Skeletal muscle satellite cell (primary cell): Measurements from ENCODE around the gene GMPPA.
A peak's percentile ranks its signal among the peaks of the same experiment; 100 is the strongest.

ENCODE experiments used
- H3K27me3 ChIP-seq: 2 replicates; pipeline ENCODE4 v1.7.0; 2013; ENCODE audit warnings: low read length; ENCODE audit not compliant: control insufficient read depth, insufficient read depth
- H3K36me3 ChIP-seq: 2 replicates; pipeline ENCODE4 v1.7.0; 2013; ENCODE audit warnings: mild to moderate bottlenecking, control low read depth, low read length; ENCODE audit not compliant: insufficient read depth
- H3K4me1 ChIP-seq: 2 replicates; pipeline ENCODE4 v1.7.0; 2013; ENCODE audit warnings: low read length; ENCODE audit not compliant: control insufficient read depth, insufficient read depth
- H3K4me2 ChIP-seq: 2 replicates; pipeline ENCODE4 v1.7.0; 2013; ENCODE audit warnings: mild to moderate bottlenecking, low read length
- H3K4me3 ChIP-seq: 2 replicates; pipeline ENCODE4 v1.7.0; 2013; ENCODE audit warnings: low read length
- H3K9ac ChIP-seq: 2 replicates; pipeline ENCODE4 v1.7.0; 2013; ENCODE audit warnings: mild to moderate bottlenecking, low read depth, low read length, moderate library complexity
- H3K9me3 ChIP-seq: replicated peaks from 2 replicates; pipeline ENCODE4 v1.7.0; 2013; ENCODE audit warnings: mild to moderate bottlenecking, control low read depth, low read length

GMPPA gene

DNA sequence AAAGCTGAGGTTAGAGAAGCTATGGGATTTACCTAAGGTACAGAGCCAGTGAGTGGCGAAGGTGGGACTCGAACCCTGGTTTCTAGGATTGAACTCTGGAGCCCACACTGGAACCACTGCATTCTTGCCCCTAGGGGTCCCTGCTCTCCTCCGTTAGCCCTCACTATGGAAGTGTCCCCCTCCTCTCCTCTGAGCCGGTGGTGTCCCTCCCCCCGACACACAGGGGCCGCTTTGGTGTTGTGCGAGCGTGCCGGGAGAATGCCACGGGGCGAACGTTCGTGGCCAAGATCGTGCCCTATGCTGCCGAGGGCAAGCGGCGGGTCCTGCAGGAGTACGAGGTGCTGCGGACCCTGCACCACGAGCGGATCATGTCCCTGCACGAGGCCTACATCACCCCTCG is 8.5 kb upstream of the GMPPA start:
- H3K9me3 ChIP-seq, result no peaks in the 10 kb centered on the region
- no peaks in the 10 kb centered on the region for H3K36me3 ChIP-seq
- H3K27me3 ChIP-seq, result peaks cover 10% of the 10 kb centered on the region
- no peak overlapping the region for H3K4me3 ChIP-seq
- no peak overlapping the region for H3K4me2 ChIP-seq
- no peaks in the 10 kb centered on the region for H3K4me1 ChIP-seq
- no peak overlapping the region for H3K9ac ChIP-seq

DNA sequence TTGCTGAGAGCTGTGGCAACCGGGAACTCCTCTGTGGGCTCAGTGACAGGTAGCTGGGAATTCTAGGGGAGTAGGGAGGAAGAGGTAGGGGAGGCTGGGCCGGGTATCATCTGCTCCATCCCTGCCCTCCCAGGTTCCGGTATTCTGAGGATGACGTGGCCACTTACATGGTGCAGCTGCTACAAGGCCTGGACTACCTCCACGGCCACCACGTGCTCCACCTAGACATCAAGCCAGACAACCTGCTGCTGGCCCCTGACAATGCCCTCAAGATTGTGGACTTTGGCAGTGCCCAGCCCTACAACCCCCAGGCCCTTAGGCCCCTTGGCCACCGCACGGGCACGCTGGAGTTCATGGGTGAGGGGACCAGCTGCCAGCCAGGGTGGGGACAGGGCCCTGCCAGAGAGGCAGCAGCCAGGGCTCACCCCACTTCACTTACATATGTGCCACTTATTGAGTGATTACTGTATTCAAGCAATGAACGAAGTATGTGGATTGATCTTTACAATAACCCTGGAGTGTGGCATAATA is 8.0 kb upstream of the GMPPA start:
- Histone ChIP-seq H3K9ac (no peak overlapping the region), H3K9me3 (no peaks in the 10 kb centered on the region), H3K4me2 (no peak overlapping the region), H3K36me3 (no peaks in the 10 kb centered on the region), H3K4me3 (no peak overlapping the region), H3K27me3 (peaks cover 5% of the 10 kb centered on the region), H3K4me1 (peaks cover 2% of the 10 kb centered on the region)

DNA sequence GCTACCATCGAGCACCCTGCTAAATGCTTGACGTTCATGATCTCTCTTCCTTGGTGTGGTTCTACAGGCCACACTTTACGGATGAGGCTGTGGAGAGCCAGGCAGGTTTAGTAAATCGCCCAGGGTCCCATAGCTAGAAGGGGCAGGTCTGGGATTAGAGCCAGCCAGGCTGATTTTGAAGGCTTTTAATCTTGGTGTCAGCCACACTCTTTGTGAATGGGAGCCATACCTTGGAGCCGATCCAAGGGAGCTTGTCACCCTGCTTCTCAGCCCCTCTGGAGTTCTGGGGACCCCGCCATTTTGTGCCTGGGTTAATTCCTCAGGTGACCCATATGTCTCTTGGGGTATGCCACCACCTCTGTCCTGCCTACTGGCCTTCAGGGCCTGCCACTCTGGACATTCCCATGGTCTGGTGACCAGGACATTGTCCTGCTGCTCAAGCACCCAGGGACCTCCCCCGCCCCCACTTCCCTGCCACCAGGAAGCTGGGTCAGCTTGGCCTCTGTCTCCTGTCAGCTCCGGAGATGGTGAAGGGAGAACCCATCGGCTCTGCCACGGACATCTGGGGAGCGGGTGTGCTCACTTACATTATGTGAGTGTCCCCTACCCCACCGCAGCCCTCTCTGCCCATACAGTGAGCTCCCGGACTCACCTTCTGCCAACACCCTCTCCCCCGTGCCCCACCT is 7.3 kb upstream of the GMPPA start:
- Histone ChIP-seq H3K9me3 (no peaks in the 10 kb centered on the region), H3K36me3 (no peaks in the 10 kb centered on the region), H3K9ac (no peak overlapping the region), H3K27me3 (peaks cover 6% of the 10 kb centered on the region), H3K4me3 (no peak overlapping the region), H3K4me2 (no peak overlapping the region), H3K4me1 (peaks cover 4% of the 10 kb centered on the region)

DNA sequence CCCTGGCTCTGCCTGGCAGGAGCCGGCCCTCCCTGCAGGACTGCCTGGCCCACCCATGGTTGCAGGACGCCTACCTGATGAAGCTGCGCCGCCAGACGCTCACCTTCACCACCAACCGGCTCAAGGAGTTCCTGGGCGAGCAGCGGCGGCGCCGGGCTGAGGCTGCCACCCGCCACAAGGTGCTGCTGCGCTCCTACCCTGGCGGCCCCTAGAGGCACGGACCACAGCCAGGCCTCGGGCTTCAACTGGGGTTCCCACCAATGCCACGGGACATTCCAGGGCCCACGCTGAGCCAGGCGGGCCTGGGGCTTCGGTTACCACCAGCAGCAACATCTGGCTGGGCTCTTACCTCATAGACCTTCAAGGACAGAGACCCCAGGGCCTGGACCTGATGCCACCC is 6.1 kb upstream of the GMPPA start:
- no peaks in the 10 kb centered on the region for H3K36me3 ChIP-seq
- H3K4me2 ChIP-seq, result no peak overlapping the region
- no peak overlapping the region for H3K4me3 ChIP-seq
- H3K9me3 ChIP-seq, result no peaks in the 10 kb centered on the region
- H3K9ac ChIP-seq, result no peak overlapping the region
- H3K4me1 ChIP-seq, result peaks cover 7% of the 10 kb centered on the region
- H3K27me3 ChIP-seq, result peaks cover 15% of the 10 kb centered on the region

DNA sequence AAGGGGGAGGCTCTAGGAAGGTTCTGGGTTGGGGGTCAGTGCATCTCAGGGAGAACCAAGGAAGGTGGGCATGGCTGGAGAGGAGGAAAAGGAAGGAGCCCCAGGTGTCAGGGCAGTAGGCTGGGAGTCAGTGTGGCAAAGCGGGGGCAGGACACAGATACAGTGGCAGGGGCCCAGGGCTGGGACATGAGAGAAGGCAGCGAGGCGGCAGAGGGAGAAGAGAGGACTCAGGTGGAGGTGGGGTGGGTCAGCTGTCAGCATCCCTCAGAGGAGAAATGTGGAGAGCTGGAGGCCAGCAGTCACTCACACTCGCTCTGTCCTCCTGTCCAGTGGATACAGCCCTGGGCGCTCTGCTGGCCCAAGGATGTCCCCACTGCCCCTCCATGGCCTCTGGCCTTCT is 5.6 kb upstream of the GMPPA start:
- H3K9me3 ChIP-seq, result no peaks in the 10 kb centered on the region
- H3K4me3 ChIP-seq, result no peak overlapping the region
- no peak overlapping the region for H3K9ac ChIP-seq
- H3K4me1 ChIP-seq, result peaks cover 12% of the 10 kb centered on the region
- no peaks in the 10 kb centered on the region for H3K36me3 ChIP-seq
- H3K27me3 ChIP-seq, result peaks cover 15% of the 10 kb centered on the region
- no peak overlapping the region for H3K4me2 ChIP-seq

DNA sequence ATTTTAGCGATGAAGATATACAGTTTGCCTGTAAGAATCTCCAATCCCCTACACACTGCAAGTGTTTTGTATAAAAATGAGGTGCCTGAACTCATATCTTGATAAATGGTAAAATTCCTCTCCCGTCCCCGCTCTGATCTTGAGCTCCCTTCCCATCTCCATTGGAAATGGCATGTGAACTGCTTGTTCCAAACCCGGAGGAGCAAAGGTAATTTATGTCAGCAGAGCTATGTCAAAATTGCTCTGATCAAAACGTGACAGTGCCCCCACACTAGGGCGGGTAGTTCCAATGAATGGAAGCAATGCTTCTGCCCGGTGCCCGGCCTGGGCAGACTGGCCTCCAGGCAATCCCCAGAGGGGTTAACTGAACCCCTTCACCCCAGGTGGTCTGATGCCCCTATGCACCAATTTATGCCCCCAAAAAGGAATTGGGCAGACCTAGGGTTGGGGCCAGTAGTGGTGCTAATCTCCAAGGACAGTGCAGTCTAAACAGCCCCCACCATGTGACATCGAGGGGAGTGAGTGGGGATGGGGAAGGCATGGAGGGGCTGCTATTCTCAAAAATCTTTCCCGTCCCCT is 3.6 kb upstream of the GMPPA start:
- no peaks in the 10 kb centered on the region for H3K9me3 ChIP-seq
- H3K4me1 ChIP-seq, result peaks cover 21% of the 10 kb centered on the region
- peaks cover 15% of the 10 kb centered on the region for H3K27me3 ChIP-seq
- H3K9ac ChIP-seq, result no peak overlapping the region
- H3K4me3 ChIP-seq, result no peak overlapping the region
- H3K36me3 ChIP-seq, result no peaks in the 10 kb centered on the region
- H3K4me2 ChIP-seq, result no peak overlapping the region

DNA sequence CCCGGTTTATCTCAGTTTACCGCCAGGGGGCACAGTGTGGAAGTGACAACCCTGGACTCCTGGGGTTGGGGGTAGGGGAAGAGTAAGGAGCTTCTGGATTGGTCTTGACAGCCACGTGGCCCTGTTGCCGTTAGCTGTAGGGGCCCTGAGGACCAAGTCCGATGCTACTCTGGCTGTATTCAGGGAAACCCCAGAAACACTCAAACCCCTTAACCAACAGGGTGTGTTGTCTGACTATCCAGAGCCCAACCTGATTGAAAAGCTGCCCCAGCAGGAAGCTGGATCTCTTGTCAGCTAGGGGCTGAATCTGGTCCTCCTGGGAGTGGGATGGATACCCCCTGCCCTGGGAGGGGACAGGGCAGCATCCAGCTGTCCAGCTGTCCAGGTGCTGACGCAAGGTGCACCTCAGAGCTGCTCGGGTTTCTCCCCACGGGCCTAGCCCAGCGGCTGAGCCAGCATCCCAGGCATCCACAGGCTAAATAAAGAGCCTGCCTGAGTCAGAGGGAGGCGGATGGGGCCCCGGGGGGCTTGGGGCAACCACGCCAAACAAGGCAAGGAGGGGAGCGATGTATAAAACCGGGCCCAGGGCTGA is 3.1 kb upstream of the GMPPA start:
- Histone ChIP-seq H3K4me3 (no peak overlapping the region), H3K9ac (no peak overlapping the region), H3K9me3 (no peaks in the 10 kb centered on the region), H3K4me1 (peaks cover 26% of the 10 kb centered on the region), H3K36me3 (no peaks in the 10 kb centered on the region), H3K27me3 (peaks cover 15% of the 10 kb centered on the region), H3K4me2 (peak overlapping the region; percentile 16)

DNA sequence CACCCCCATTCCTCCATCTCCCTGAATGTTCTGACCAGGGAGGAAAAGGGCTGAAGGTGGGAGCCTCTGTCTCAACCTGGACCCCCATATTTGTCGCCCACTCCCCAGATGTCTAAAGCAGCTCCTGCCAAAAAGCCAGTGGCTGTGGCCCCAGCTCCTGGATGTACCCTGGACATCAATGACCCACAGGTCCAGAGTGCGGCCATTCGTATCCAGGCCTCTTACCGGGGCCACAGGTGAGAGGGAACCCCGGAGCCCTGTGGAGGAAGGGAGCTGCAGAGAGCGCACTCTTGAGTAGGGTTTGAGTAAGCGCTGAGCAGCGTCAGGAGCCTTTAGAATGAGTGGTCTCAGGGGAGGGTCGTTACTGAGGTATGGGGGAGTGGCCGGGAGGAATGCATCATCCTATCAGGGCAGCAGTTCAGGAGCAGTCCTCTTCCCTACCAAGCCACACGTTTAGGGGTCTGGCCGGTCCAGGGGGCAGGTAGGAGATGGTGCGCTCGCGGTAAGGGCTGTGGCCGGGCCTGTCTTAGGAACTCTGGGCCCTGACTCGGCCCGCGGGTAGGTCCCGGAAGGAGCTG is 2.4 kb upstream of the GMPPA start:
- Histone ChIP-seq H3K4me1 (peaks cover 26% of the 10 kb centered on the region), H3K9ac (no peak overlapping the region), H3K4me3 (no peak overlapping the region), H3K9me3 (no peaks in the 10 kb centered on the region), H3K4me2 (no peak overlapping the region), H3K27me3 (peaks cover 15% of the 10 kb centered on the region), H3K36me3 (no peaks in the 10 kb centered on the region)

DNA sequence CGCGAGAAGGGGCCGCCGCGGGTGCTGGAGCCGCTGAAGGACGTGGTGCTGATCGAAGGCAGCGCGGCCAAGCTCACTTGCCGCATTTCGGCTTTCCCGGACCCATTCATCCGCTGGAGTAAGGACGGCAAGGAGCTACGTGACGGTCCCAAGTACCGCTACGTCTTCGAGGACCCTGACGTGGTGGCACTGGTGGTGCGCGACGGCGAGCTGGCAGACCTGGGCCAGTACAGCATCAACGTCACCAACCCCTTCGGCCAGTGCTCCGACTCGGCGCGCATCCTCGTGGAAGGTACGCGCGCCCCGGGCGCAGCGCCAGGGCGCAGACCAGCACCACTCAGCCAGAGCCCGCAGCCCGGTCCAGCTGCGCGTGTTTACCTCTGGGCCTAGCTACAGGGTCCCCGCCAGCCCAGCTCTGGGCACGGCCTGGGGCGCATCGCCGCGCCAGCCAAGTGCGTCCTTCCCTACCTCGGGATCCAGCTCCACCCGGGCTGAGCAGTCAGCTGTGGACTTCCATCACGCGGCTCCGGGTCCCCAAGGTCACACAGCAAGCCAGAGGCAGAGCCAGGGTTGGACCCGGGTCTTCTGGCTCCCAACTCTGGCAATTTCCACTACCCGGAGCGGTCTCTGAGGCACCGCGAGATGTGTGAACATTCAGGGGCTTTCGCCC is 1.7 kb upstream of the GMPPA start:
- Histone ChIP-seq H3K36me3 (no peaks in the 10 kb centered on the region), H3K4me1 (peaks cover 26% of the 10 kb centered on the region), H3K9ac (no peak overlapping the region), H3K9me3 (no peaks in the 10 kb centered on the region), H3K4me2 (peak overlapping the region; percentile 91), H3K27me3 (peaks cover 15% of the 10 kb centered on the region), H3K4me3 (peak overlapping the region; percentile 82)

DNA sequence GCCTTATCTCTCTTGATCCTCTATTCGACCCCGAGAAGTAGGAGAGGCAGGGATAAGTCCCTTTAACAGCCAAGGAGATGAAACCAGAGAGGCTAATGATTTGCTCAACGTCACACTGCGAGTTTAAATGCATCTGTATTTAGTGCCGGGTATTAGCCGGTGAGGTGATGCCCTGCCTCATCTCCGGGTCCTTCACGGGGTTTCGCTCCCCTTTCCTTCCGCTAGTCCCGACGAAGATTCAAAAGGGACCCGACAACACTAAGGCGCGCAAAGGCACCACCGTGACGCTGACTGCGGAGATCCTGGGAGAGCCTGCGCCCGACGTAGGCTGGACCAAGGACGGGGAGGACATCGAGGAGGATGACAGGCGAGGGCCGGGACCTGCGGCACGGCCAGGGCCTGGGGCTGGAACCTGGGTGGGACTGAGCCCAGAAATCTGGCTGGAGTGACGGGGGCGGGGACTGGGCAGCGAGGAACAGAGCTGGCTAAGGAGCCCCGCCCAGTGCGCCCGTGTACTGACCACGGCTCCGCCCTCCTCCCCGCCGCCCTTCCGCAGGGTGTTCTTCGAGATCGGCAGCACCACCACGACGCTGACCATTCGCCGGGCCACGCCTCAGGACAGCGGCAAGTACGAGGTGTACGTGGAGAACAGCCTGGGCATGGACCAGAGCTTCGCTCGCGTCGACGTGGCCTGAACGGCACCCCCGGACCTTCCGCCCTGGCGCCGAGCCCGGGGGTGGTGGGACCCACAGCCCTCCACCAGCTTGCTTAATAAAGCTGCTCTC is 1.0 kb upstream of the GMPPA start:
- peak overlapping the region; percentile 82 for H3K4me3 ChIP-seq
- peak overlapping the region; percentile 91 for H3K4me2 ChIP-seq
- peak overlapping the region; percentile 96 for H3K9ac ChIP-seq
- H3K4me1 ChIP-seq, result peaks cover 26% of the 10 kb centered on the region
- H3K9me3 ChIP-seq, result no peaks in the 10 kb centered on the region
- no peaks in the 10 kb centered on the region for H3K36me3 ChIP-seq
- H3K27me3 ChIP-seq, result peaks cover 15% of the 10 kb centered on the region

DNA sequence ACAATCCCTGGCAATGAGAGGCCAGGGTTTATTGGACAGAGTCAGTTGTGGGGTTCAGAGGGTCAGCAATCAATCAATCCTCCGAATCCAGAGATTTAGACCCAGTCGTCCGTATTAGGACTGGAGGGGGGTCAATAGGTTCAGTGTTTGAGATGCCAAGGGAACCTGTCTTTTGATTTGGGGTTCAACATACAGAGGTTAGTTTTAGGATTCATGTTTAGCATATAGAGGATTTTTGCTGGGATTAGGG is 292 bp downstream of the GMPPA start:
- H3K4me1 ChIP-seq, result peaks cover 26% of the 10 kb centered on the region
- peak overlapping the region; percentile 96 for H3K9ac ChIP-seq
- H3K4me3 ChIP-seq, result peak overlapping the region; percentile 82
- H3K36me3 ChIP-seq, result peaks cover 8% of the 10 kb centered on the region
- H3K4me2 ChIP-seq, result peak overlapping the region; percentile 91
- H3K9me3 ChIP-seq, result no peaks in the 10 kb centered on the region
- H3K27me3 ChIP-seq, result peaks cover 15% of the 10 kb centered on the region
